ENCODE measurements around the gene BTBD9. TPM values are rescaled to one million over a fixed set of nuclear protein-coding genes. Genes with fewer than 3 reads are reported as not detected.

Gene BTBD9
- total RNA-seq, 1 donor from 2014 or later, result 10.3 TPM

DNA sequence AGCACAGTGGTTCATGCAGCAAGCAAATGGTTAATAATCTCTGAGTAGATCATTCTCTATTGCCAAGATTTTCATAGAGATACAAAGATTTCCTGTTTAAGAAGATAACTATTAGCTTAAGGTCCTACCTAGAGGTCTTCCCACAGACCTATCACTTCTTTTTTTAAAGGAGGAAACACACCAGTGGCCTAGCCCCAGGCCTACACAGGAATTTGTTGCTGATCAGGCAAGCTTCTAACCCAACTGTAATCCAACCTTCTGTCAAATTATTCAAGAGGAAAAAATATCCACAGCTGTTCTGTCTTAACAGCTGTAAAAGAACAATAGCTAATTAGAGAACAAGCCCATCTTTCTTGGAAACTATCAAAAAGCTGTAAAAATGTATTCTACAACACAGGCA is 332.8 kb downstream of the BTBD9 start:
- H3K27me3 ChIP-seq (ENCODE audit: insufficient read depth, low read length), result no peaks in the 10 kb centered on the region
- no peaks in the 10 kb centered on the region for H3K9me3 ChIP-seq (ENCODE audit: insufficient read depth, low read depth, low read length)
- H3K4me1 ChIP-seq (ENCODE audit: insufficient read depth, low read length), result no peaks in the 10 kb centered on the region
- DNase-seq (ENCODE audit: low read depth) (no peak), FAIRE-seq (no peak)
- no peak overlapping the region for H2AFZ ChIP-seq (ENCODE audit: low read depth, low read length)
- H3K4me1 Mint-ChIP-seq (ENCODE audit: low read depth, unreplicated experiment), result peaks cover 21% of the 10 kb centered on the region
- no peak overlapping the region for H3K4me3 ChIP-seq (ENCODE audit: insufficient read depth, low read depth, low read length)
- no peak overlapping the region for H3K27ac ChIP-seq (ENCODE audit: low read depth, low read length)
- no peak for TF ChIP-seq EZH2 (IDR thresholded peaks at IDR 0.05; ENCODE audit: insufficient read depth, low read length)
- TF ChIP-seq, protein P1, sequence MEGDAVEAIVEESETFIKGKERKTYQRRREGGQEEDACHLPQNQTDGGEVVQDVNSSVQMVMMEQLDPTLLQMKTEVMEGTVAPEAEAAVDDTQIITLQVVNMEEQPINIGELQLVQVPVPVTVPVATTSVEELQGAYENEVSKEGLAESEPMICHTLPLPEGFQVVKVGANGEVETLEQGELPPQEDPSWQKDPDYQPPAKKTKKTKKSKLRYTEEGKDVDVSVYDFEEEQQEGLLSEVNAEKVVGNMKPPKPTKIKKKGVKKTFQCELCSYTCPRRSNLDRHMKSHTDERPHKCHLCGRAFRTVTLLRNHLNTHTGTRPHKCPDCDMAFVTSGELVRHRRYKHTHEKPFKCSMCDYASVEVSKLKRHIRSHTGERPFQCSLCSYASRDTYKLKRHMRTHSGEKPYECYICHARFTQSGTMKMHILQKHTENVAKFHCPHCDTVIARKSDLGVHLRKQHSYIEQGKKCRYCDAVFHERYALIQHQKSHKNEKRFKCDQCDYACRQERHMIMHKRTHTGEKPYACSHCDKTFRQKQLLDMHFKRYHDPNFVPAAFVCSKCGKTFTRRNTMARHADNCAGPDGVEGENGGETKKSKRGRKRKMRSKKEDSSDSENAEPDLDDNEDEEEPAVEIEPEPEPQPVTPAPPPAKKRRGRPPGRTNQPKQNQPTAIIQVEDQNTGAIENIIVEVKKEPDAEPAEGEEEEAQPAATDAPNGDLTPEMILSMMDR (IDR thresholded peaks at IDR 0.05; ENCODE audit: insufficient read depth, low read depth, low read length), result no peak
- no peaks in the 10 kb centered on the region for H3K9me3 Mint-ChIP-seq (ENCODE audit: unreplicated experiment)
- H3K4me2 ChIP-seq (ENCODE audit: low read length), result no peak overlapping the region
- no peak overlapping the region for H3K27ac Mint-ChIP-seq (ENCODE audit: unreplicated experiment)
- no peaks in the 10 kb centered on the region for H3K36me3 Mint-ChIP-seq (ENCODE audit: low read depth, unreplicated experiment)
- no peaks in the 10 kb centered on the region for H4K20me1 ChIP-seq (ENCODE audit: insufficient read depth, low read length)
- no peak overlapping the region for H3K9ac ChIP-seq (ENCODE audit: low read length)
- no peaks in the 10 kb centered on the region for H3K79me2 ChIP-seq (ENCODE audit: insufficient read depth, low read length)
- no peaks in the 10 kb centered on the region for H3K36me3 ChIP-seq (ENCODE audit: insufficient read depth, low read length)
- H3K4me3 Mint-ChIP-seq (ENCODE audit: unreplicated experiment), result no peak overlapping the region
- no peaks in the 10 kb centered on the region for H3K27me3 Mint-ChIP-seq (ENCODE audit: low read depth, unreplicated experiment)

DNA sequence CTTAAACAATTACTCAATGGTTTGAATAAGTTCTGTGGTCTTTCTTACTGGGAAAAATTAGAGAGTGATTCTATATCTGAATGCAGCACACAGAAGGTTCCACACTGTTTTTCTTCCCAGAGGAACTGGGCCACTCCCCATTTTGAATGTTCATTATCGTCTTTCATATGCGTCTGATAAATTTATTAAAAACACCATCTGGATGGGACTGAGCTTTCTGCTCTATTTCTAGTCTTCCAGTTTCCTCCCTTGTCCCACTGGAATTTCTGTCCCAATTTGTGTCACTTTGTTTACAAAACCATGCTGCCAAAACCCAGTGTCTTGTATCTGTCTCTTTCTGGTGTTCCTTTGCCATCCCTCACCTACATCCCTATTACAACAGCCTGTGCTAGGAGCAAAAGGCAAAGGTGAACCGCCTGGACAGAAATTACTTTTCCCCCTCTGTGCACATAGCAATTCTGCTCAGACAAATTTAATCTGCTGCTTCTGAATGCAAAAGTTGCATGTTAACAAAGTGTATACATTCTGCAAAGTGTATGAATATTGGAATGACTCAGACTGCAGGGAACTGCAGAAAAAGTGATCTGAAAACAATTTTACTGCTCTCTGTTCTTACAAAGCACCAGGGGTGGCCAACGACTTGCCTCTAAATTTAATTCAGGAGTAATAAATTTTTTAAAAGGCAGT is 333.6 kb downstream of the BTBD9 start:
- Mint-ChIP-seq H3K4me1 (ENCODE audit: low read depth, unreplicated experiment) (peaks cover 22% of the 10 kb centered on the region), H3K27me3 (ENCODE audit: low read depth, unreplicated experiment) (no peaks in the 10 kb centered on the region), H3K4me3 (ENCODE audit: unreplicated experiment) (no peak overlapping the region), H3K27ac (ENCODE audit: unreplicated experiment) (no peak overlapping the region), H3K9me3 (ENCODE audit: unreplicated experiment) (no peaks in the 10 kb centered on the region), H3K36me3 (ENCODE audit: low read depth, unreplicated experiment) (no peaks in the 10 kb centered on the region)
- no peaks in the 10 kb centered on the region for H3K79me2 ChIP-seq (ENCODE audit: insufficient read depth, low read length)
- H4K20me1 ChIP-seq (ENCODE audit: insufficient read depth, low read length), result no peaks in the 10 kb centered on the region
- H3K36me3 ChIP-seq (ENCODE audit: insufficient read depth, low read length), result no peaks in the 10 kb centered on the region
- no peak overlapping the region for H3K27ac ChIP-seq (ENCODE audit: low read depth, low read length)
- H3K4me1 ChIP-seq (ENCODE audit: insufficient read depth, low read length), result no peaks in the 10 kb centered on the region
- H3K27me3 ChIP-seq (ENCODE audit: insufficient read depth, low read length), result no peaks in the 10 kb centered on the region
- no peak overlapping the region for H3K9ac ChIP-seq (ENCODE audit: low read length)
- FAIRE-seq (no peak), DNase-seq (ENCODE audit: low read depth) (no peak)
- no peak overlapping the region for H3K4me3 ChIP-seq (ENCODE audit: insufficient read depth, low read depth, low read length)
- no peaks in the 10 kb centered on the region for H3K9me3 ChIP-seq (ENCODE audit: insufficient read depth, low read depth, low read length)
- no peak overlapping the region for H3K4me2 ChIP-seq (ENCODE audit: low read length)
- no peak overlapping the region for H2AFZ ChIP-seq (ENCODE audit: low read depth, low read length)
- no peak for TF ChIP-seq EZH2 (IDR thresholded peaks at IDR 0.05; ENCODE audit: insufficient read depth, low read length)
- TF ChIP-seq, protein P1 (IDR thresholded peaks at IDR 0.05; ENCODE audit: insufficient read depth, low read depth, low read length), result no peak

DNA sequence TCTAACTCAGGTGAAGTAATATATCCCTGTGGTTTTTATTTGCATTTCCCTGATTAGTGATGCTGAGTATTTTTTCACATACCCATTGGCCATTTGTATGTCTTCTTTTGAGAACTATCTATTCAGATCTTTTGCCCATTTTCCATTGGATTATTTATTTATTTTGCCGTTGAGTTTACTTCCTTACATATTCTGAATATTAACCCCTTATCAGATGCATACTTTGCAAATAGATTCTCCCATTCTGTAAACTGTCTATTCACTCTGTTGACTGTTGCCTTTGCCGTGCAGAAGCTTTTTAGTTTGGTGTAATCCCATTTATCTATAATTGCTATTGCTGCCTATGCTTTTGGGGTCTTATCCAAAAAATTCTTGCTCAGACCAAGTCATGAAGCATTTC is 336.9 kb downstream of the BTBD9 start:
- H3K4me3 ChIP-seq (ENCODE audit: insufficient read depth, low read depth, low read length), result no peak overlapping the region
- H3K27me3 ChIP-seq (ENCODE audit: insufficient read depth, low read length), result no peaks in the 10 kb centered on the region
- TF ChIP-seq, protein P1 (IDR thresholded peaks at IDR 0.05; ENCODE audit: insufficient read depth, low read depth, low read length), result no peak
- no peak for TF ChIP-seq EZH2 (IDR thresholded peaks at IDR 0.05; ENCODE audit: insufficient read depth, low read length)
- H3K4me2 ChIP-seq (ENCODE audit: low read length), result no peak overlapping the region
- no peaks in the 10 kb centered on the region for H3K4me1 ChIP-seq (ENCODE audit: insufficient read depth, low read length)
- no peaks in the 10 kb centered on the region for H3K36me3 Mint-ChIP-seq (ENCODE audit: low read depth, unreplicated experiment)
- H3K27ac Mint-ChIP-seq (ENCODE audit: unreplicated experiment), result no peak overlapping the region
- H3K9ac ChIP-seq (ENCODE audit: low read length), result no peak overlapping the region
- H3K4me1 Mint-ChIP-seq (ENCODE audit: low read depth, unreplicated experiment), result peaks cover 21% of the 10 kb centered on the region
- H3K36me3 ChIP-seq (ENCODE audit: insufficient read depth, low read length), result no peaks in the 10 kb centered on the region
- H3K27ac ChIP-seq (ENCODE audit: low read depth, low read length), result no peak overlapping the region
- no peak overlapping the region for H2AFZ ChIP-seq (ENCODE audit: low read depth, low read length)
- no peaks in the 10 kb centered on the region for H3K27me3 Mint-ChIP-seq (ENCODE audit: low read depth, unreplicated experiment)
- DNase-seq (ENCODE audit: low read depth) (no peak), FAIRE-seq (no peak)
- no peaks in the 10 kb centered on the region for H3K9me3 ChIP-seq (ENCODE audit: insufficient read depth, low read depth, low read length)
- H3K9me3 Mint-ChIP-seq (ENCODE audit: unreplicated experiment), result peaks cover 2% of the 10 kb centered on the region
- no peak overlapping the region for H3K4me3 Mint-ChIP-seq (ENCODE audit: unreplicated experiment)
- H3K79me2 ChIP-seq (ENCODE audit: insufficient read depth, low read length), result no peaks in the 10 kb centered on the region
- H4K20me1 ChIP-seq (ENCODE audit: insufficient read depth, low read length), result no peaks in the 10 kb centered on the region
